SK-N-SH treated with all-trans-retinoic acid at 6 μM for 48 hours (cell line): ENCODE measurements around the gene GRM7.
"Not testable (repeated sequence)": the region's sequence is repeated elsewhere in the genome, so short reads cannot be mapped to it uniquely, and the experiment has no call there.

Experiments
- ESRRG ChIP-seq: fragments of 250-450 bp; sonication (Bioruptor Pico); IDR thresholded peaks from 2 replicates; pipeline ENCODE4 v1.6.1; 2021; ENCODE audit warnings: mild to moderate bottlenecking
- OSR1 ChIP-seq: fragments of 250-450 bp; sonication (Bioruptor Pico); IDR thresholded peaks from 2 replicates; pipeline ENCODE4 v1.8.0; 2022; ENCODE audit warnings: moderate library complexity, mild to moderate bottlenecking, inconsistent platforms
- PATZ1 ChIP-seq: fragments of 250-450 bp; sonication (Bioruptor Pico); IDR thresholded peaks from 2 replicates; pipeline ENCODE4 v1.8.0; 2020; ENCODE audit warnings: mild to moderate bottlenecking, moderate library complexity, borderline replicate concordance
- SNAI2 ChIP-seq: fragments of 250-450 bp; sonication (Bioruptor Pico); IDR thresholded peaks from 2 replicates; pipeline ENCODE4 v1.5.0; 2020; ENCODE audit warnings: mild to moderate bottlenecking, moderate library complexity
- ZNF8 ChIP-seq: fragments of 450-650 bp; formaldehyde crosslinking; IDR thresholded peaks from 2 replicates; pipeline ENCODE4 v1.5.0; 2020; ENCODE audit warnings: mild to moderate bottlenecking, moderate library complexity

GRCh38 chr3:6935418-6935817, 74.5 kb downstream of the GRM7 start:
- not testable (repeated sequence) for TF ChIP-seq PATZ1; SNAI2; ZNF8; ESRRG (CRISPR knock-in tag); OSR1 (CRISPR knock-in tag)
